NCI-H82 treated with DMSO at 0.1 percent for 48 hours (cell line): Measurements from ENCODE around the gene TBC1D22A.
"Not testable (repeated sequence)": the region's sequence is repeated elsewhere in the genome, so short reads cannot be mapped to it uniquely, and the experiment has no call there.

Experiments used
- DNase-seq: peaks from one replicate; lab custom pipeline; 2025; ENCODE audit not compliant: unreplicated experiment; lab: John Stamatoyannopoulos, UW

TBC1D22A gene

DNA sequence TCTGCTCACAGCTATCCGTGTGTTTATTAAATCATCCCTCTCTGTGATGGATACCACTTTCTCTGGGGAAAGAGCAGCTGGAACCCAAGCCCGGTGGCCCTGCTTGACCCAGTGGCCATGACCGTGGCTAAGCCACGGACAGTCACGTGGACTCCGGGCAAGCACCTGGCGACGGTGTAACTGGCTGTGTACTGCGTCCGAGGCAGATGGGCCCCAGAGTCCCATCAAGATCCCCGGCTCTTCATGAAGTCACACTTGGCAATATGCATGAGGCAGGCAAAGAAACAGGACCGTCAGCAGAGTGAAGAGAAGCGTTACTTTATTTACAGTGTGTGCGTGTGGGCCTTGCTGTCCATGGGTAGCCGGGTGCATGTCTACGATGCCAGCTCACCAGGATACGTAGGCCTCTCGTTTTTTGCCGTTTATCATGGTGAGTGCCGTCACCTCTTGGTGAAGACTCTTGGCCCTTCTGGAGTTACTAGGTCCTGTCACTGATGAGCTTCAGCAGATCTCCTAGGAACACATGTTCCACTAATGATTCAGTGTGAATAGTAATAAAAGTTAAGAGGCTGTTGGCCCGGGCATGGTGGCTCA lies 366.3 kb downstream of the TBC1D22A start:
- DNase-seq: no peak

DNA sequence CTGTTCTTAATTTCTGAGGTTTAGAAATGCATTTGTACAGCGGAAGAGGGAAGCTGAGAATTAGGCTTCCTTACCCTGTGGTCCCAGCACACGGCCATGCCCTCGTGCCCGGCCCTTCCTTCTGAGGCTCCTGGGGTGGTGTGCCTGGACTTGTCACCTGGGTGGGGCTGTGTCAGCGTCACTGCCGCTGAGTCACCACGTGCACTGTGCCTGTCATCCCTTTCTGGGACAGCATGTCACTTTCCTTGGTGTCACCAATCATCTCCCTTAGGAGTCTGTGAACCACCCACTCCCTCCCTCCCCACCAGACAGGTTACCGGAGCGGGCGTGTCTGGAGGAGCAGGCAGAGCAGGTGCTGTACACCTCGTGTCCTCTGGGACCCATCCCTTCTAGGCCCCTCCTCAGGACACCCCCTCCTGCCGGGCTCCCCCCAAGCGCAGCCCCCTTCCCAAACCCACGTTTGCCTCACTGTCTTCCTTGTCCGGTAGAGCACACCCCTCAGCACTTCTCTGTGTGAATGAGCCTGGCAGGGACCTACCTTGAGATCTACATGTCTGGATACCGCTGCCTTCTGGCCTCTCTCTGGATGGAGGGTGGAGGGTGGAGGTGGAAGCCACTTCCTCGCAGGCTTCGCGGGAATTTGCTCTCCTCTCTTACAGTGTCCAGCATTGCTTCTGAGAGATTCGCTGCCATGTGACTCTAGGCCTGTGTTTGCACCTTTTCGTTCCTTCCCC lies 367.6 kb downstream of the TBC1D22A start:
- DNase-seq: no peak

DNA sequence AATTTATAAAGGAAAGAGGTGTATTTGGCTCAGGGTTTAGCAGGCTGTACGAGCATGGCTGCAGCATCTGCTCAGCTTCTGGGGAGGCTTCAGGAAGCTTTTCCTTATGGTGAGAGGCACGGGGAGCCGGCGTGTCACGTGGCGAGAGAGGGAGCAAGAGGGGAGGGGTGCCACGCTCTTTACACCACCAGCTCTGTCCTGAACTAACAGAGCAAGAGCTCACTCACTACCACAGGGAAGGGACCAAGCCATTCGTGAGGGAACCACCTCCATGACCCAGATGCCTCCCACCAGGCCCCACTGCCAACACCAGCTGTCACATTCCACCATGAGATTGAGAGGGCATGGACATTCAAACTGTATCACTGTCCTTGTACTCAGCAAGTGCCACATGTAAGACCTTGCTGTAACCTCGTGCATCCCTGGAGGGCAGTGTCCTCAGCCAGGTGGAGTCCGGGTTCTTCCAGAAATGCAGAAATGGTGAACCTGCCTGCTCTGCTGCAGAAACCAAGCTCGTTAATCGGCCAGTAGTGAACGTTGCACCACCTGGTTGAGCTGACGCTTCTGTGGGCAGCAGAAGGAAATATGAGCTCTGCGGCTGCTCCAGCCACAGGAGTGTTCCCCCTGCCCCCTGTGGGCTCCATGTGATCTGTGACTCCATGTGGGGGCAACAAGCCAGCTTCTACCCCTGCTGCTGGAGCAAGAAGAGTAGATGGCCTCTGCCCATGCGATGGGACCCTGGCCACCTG lies 368.6 kb downstream of the TBC1D22A start:
- no peak for DNase-seq

DNA sequence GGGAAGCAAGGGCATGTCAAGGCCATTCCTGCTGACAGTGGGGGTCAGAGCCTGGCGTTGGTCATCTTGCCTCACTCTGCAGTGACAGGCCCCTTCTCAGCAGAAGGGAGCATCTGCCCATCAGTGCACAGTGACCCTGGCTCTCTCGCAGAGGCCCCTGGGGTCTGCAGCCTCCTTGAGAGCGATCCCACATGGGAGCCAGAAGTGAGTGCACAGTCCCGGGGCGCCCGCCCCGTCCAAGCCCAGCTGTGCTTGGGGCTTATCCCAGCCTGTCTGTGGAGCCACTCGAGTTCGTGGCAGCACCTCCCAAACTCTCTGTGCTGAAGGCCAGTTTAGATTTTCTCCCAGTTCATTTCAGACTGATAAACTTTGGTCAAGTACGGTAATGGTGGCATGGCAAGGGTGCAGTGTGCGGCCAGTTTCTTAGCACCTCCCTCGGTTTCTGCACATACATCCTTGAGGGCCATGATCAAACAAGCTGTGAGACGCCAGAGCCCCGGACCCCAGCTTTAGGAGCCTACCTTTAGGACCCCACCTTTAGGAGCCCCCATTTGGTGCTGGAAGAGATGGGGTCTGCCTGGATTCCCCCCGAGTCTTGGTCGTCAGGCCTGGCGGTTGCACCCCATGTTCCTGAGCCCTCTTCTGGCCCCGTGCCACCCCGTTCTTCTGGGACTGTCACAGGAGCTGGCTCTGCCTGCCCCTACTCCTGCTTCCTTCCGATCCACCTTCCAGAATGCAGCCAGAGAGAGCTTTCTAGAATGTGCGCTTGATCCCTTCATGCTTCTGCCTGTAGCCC lies 369.4 kb downstream of the TBC1D22A start:
- no peak for DNase-seq

GRCh38 chr22:47132428-47132825 lies 370.0 kb downstream of the TBC1D22A start:
- no peak for DNase-seq

- DNase-seq: no peak
Observed at GRCh38 chr22:47133061-47133969, 370.9 kb downstream of the TBC1D22A start.

DNA sequence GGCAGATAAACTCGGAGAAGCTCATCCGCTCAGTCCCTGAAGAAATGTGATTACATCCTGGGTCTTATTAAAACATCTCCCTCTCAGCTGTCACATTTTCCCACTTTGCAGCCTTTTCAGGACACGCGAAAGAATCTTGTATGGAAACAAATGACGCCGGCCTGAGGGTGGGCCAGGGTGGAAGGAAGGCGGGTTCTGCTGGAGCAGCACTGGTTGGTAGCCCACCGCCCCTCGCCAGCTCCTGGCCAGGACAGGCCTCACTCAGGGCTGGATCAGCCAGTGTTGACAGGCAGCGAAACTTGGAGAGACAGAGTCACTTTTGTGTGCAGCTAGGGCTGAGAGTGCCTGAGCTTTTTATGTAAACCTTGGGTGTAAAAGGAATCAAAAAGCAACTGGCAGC lies 371.8 kb downstream of the TBC1D22A start:
- no peak for DNase-seq

GRCh38 chr22:47135338-47135737 lies 372.9 kb downstream of the TBC1D22A start:
- DNase-seq: no peak

GRCh38 chr22:47136050-47136449 lies 373.6 kb downstream of the TBC1D22A start:
- no peak for DNase-seq

GRCh38 chr22:47136671-47137070 lies 374.2 kb downstream of the TBC1D22A start:
- DNase-seq: no peak

DNA sequence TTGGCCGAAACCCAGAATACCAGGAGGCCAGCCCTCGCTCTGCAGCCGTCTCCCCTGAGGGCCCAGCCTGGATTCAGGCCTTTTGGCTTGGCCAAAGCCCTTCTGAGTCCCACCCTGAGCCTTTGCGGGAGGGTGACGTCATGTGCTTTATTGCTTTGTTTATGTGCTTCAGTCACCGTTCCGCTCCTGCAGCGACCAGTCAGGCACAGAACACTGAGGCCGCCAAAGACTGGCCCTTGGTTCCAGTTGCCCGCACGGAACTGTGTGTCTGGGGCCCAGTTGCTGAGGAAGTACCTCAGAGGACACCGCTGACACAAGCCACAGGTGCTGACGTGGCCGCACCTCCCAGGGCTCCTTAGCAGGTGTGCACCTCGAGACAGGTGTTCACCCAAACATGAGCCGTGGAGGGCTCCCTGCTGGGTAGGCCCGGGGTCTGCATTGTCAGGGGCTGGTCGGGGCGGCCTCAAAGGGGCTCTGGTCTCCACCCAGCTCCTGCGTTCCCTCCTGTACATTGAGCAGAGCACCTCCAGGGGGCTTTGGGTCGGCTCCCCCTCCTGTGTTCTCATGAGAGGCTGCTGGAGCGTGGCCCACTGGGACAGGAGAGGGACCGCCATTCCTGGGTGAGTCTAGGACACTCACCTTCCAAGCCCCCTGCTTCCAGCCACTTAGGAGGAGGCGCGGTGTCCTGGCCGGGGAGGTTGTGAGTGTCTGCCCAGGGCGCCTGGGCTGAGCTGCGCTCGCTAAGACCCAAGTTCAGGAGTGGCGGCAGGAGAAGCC lies 376.8 kb downstream of the TBC1D22A start:
- DNase-seq: no peak

DNA sequence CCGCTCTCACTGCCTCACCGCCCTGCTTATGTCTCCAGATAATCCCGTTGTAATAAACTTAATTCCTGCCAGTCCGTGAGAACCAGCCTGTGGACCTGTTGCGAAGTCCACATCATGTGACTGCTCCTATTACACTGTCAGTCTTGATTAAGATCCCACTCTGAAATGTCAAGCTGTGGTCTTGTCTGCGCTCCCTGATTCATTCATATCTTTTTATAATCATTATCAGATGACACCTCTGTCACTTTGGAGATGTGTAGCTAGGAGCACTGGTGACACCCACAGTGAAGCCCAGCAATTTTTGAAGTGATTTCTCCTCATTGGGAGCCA lies 377.3 kb downstream of the TBC1D22A start:
- DNase-seq: peak; percentile 72

- not testable (repeated sequence) for DNase-seq
Observed at GRCh38 chr22:47140975-47141374, 378.5 kb downstream of the TBC1D22A start.

DNA sequence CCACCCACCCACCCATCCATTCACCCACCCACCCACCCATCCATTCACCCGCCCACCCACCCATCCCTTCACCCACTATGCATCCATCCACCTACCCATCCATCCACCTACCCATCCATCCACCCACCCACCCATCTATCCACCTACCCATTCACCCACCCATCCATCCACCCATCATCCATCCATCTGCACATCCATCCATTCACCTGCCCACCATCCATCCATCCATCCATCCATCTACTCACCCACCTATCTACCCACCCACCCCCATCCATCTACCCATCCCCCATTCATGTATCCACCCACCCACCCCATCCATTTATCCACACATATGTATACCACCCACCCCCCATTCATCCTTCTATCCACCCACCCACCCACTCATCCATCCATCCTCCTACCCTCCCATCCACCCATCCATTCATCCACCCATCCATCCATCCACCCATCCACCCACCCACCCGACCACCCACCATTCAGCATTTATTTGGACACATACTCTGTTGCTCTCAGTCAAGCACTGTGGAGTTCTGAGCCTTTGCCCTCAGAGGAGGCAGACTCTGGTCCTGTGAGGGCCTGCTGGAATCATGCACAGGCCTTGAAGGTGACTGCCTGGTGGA lies 380.1 kb downstream of the TBC1D22A start:
- DNase-seq: no peak

DNA sequence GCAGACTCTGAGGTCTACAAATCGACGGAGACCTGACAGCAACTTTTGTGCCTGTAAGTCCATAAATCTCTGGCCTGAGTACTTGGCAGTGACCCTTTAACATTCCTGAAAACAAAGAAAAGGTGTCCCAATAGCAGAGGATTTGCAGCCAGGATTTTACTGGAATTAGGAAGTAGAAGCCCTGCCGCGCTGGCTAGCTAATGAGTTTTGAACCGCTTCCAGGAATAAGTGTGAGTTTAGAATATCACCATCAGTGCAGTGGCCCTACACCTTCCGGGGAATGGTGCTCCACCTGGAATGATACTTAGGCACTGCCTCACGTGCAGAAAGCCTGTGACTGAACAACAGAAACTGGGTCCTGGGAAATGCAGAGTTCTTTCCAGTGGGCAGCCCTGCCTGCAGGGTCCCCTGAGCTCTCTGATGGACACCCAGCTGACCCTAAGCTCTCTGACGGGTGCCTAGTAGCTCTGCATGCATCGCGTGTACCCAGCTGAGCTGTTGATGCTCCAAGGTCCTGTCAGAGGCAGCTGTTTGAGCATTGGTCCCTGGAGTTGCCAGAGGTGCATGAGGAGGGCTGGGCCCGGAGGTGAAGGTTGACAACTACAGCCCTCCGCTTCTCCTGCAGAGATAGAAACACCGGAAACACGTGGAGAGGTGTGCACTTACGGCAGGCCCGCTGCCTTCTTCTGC lies 380.9 kb downstream of the TBC1D22A start:
- no peak for DNase-seq

DNA sequence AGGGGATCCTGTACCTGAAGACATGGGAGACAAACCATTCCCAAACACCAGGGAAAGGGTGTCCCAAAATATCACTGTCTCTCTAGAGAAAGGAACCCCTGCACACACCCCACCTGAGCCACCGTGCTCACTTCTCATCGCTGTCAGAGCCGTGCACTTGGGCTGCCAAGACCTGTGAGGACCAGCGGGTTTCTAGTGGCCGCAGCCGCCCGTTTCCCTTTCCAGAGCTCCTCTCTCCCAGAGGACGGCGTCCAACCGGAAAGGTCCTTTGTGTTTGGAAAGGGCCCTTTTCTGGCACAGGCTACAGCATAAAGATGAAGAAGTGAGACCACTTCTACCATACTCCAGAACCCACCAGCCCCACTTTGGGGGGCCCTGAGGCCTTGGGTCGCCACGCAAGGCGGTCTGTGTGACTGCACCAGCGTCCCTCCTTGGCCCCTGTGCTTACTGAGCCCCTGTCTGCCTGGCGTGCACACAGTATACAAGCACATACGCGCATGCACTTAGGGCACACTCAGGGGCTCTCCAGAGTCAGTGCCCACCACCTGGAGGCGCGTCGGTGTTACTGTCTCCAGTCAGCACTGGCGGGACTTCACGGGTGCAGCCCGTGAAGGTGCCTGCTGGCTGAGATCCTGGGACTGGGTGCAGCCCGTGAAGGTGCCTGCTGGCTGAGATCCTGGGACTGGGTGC lies 381.8 kb downstream of the TBC1D22A start:
- DNase-seq: no peak

GRCh38 chr22:47144791-47145425 lies 382.5 kb downstream of the TBC1D22A start:
- no peak for DNase-seq

- no peak for DNase-seq
Observed at GRCh38 chr22:47145883-47146282, 383.4 kb downstream of the TBC1D22A start.
